ENCODE results near the gene USP40.

GRCh38 chr2:233499928-233500327 lies 66.7 kb downstream of the USP40 start:
- TF ChIP-seq POLR2AphosphoS5 (IDR thresholded peaks at IDR 0.05), result no peak
- TF ChIP-seq, protein P1, sequence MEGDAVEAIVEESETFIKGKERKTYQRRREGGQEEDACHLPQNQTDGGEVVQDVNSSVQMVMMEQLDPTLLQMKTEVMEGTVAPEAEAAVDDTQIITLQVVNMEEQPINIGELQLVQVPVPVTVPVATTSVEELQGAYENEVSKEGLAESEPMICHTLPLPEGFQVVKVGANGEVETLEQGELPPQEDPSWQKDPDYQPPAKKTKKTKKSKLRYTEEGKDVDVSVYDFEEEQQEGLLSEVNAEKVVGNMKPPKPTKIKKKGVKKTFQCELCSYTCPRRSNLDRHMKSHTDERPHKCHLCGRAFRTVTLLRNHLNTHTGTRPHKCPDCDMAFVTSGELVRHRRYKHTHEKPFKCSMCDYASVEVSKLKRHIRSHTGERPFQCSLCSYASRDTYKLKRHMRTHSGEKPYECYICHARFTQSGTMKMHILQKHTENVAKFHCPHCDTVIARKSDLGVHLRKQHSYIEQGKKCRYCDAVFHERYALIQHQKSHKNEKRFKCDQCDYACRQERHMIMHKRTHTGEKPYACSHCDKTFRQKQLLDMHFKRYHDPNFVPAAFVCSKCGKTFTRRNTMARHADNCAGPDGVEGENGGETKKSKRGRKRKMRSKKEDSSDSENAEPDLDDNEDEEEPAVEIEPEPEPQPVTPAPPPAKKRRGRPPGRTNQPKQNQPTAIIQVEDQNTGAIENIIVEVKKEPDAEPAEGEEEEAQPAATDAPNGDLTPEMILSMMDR (IDR thresholded peaks at IDR 0.05), result no peak
